GM21529 (cell line): Measurements from ENCODE around the gene KIF15.

Experiments used
- ATAC-seq: cut with Tn5 transposase; IDR thresholded peaks from one replicate; pipeline ENCODE4 v1.9.1; 2021; ENCODE audit not compliant: unreplicated experiment

The KIF15 gene

GRCh38 chr3:44874308-44874707 lies 112.7 kb downstream of the KIF15 start, which contains the start of gene TGM4:
Gene TGM4 (plus strand): TSS chr3:44874608. CDS start chr3:44874679, 71 bp downstream.
- no peak for ATAC-seq

- no peak for ATAC-seq
Measured at GRCh38 chr3:44875596-44875995, 114.0 kb downstream of the KIF15 start.

- no peak for ATAC-seq
Measured at GRCh38 chr3:44877333-44877732, 115.7 kb downstream of the KIF15 start.

- ATAC-seq, result no peak
Measured at GRCh38 chr3:44880284-44880683, 118.7 kb downstream of the KIF15 start.

GRCh38 chr3:44883213-44883955 lies 121.8 kb downstream of the KIF15 start:
- ATAC-seq, result no peak

GRCh38 chr3:44883999-44884431 lies 122.4 kb downstream of the KIF15 start:
- no peak for ATAC-seq

- no peak for ATAC-seq
Measured at GRCh38 chr3:44885618-44886017, 124.0 kb downstream of the KIF15 start.

GRCh38 chr3:44886561-44886960 lies 125.0 kb downstream of the KIF15 start:
- no peak for ATAC-seq

- ATAC-seq, result no peak
Measured at GRCh38 chr3:44887101-44887500, 125.5 kb downstream of the KIF15 start.

- no peak for ATAC-seq
Measured at GRCh38 chr3:44890258-44890657, 128.7 kb downstream of the KIF15 start.

- no peak for ATAC-seq
Measured at GRCh38 chr3:44890852-44891251, 129.3 kb downstream of the KIF15 start.

- ATAC-seq, result no peak
Measured at GRCh38 chr3:44892689-44893088, 131.1 kb downstream of the KIF15 start.

- ATAC-seq, result no peak
Measured at GRCh38 chr3:44893097-44893496, 131.5 kb downstream of the KIF15 start.

- no peak for ATAC-seq
Measured at GRCh38 chr3:44894485-44894884, 132.9 kb downstream of the KIF15 start.

GRCh38 chr3:44896440-44896839 lies 134.8 kb downstream of the KIF15 start:
- no peak for ATAC-seq

- no peak for ATAC-seq
Measured at GRCh38 chr3:44899683-44900367, 138.2 kb downstream of the KIF15 start.

- ATAC-seq, result no peak
Measured at GRCh38 chr3:44902628-44903027, 141.0 kb downstream of the KIF15 start.
